HPDE6-E6E7 (cell line): ENCODE measurements around the gene GIMAP5.

Experiments
- DNase-seq: peaks from one replicate; pipeline ENCODE4 v3.0.0; 2011; ENCODE audit warnings: missing footprints; ENCODE audit errors: extremely low spot score

The GIMAP5 gene

DNA sequence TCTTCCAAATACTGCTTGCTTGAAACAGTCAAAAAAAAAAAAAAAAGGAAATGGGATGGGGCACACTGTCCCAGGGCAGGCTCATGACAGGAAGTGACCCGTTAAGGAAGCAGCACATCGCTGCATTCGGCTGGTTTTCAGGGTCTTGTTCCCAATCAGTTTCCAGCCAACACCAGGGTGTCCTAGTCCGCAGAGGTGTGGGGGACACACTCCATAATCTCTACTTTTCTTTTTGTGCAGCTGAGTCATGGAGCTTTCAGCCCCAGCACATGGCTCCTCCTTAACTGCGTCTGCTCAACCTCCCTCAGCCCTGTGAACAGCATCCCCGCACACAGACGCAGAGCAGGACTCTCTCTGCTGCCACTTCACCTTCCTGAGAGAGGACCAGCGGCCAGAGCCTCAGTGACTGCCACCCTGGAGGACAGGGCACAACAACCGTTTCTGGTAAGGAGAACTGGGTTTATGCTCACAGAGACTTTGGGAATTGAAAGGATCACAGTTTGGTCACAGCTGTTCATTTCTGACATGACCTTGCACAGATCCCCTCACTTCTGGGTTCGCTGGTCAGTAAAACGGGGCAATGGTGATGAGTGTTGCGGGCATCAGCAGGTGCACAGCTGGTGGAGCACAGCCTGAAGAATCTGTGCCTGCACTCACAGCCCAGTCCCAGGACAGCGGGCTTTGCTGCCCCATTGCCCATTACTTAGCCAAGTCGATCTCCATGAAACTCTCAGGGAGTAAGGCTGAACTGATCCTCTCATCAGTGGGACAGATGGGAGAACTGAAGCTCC, at the start of gene GIMAP5:
TSS of gene GIMAP5 (plus strand) at position 154 of the 791 bp plus-strand sequence. CDS start 3,467 bp downstream, outside the sequence.
- DNase-seq, result no peak

GRCh38 chr7:150688630-150689029, 48.6 kb upstream of the GIMAP5 start:
- DNase-seq, result no peak

GRCh38 chr7:150695654-150696053, 41.6 kb upstream of the GIMAP5 start:
- DNase-seq, result no peak

DNA sequence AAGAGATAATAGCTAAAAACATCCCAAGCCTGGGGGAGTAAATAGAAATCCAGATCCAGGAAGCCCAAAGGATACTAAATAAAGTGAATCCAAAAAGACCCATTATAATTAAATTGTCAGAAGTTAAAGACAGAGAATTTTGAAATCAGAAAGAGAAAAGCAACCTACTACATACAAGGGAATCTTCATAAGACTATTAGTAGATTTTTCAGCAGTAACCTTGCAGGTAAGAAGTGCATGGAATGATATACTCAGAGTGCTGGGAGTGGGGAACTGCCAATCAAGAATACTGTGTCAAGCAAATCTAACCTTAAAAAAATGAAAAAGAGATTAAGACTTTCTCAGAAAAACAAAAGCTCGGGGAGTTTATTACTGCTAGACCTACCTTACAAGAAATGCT, 34.0 kb upstream of the GIMAP5 start:
- DNase-seq, result no peak

DNA sequence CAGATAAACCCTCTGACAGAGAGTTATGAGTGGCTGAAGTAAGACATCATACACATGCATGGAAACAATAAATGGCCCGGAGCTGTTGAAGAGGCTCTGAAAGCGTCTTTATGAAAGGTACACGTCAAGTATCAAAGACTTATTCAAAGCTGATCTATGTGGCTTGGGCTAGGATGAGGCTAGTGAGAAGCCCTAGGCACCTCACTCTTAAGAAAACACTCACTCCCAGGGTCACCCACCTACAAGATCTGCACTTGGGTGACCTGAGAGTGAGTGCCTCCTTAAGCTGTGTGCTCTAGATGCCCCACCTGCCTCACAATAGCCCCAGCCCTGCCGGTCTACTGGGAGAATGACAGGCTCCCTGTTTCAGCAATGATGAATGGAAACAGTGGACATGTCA, 21.9 kb upstream of the GIMAP5 start:
- no peak for DNase-seq

GRCh38 chr7:150715738-150716137, 21.5 kb upstream of the GIMAP5 start:
- DNase-seq, result no peak

DNA sequence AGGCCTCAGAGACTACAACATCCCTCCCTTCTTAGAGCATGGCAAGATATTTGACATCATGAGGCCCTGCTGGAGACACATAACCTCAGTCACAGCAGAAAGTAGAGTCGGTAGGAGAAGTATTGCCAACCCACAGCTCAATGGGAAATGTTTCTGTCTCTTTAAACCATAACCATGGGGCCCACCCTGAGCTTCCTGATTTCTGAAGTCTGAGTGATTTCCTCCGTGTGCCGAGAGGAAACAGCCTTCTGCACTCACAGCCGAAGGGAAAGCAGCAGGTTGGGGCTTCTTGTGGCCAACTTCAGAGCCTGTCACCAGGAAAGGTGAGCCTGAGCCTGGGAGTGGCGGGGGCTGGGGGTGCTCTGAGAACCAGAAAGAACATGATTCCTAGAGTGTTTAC, 20.9 kb upstream of the GIMAP5 start, which contains the start of gene GIMAP1:
TSS of gene GIMAP1 (plus strand) at position 246 of the 400 bp plus-strand sequence. CDS start 2,435 bp downstream, outside the sequence.
- no peak for DNase-seq

- DNase-seq, result no peak
Measured at GRCh38 chr7:150716939-150717338, 20.3 kb upstream of the GIMAP5 start.

GRCh38 chr7:150717814-150718420, 19.3 kb upstream of the GIMAP5 start:
- no peak for DNase-seq

DNA sequence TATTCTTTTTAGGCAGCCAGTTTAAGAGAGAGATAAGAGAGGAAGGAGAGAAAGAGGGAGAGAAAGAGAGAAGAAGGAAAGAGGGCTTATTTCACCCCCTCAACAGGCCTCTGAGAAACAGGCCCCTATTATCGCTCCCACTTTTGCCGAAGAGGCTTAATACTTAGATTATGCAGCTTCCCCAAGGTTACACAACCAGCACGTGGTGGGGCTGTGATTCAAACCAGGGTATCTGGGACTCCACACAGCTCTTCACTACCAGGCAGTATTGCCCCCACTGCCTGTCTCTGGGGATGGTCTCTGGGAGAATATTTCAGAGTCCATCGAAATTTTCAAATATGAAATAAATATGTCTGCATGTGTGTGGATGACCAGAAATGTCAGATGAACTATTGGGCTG, 17.8 kb upstream of the GIMAP5 start:
- DNase-seq, result no peak

GRCh38 chr7:150719960-150720891, 17.0 kb upstream of the GIMAP5 start:
- DNase-seq, result no peak

GRCh38 chr7:150721970-150722373, 15.2 kb upstream of the GIMAP5 start:
- no peak for DNase-seq

- no peak for DNase-seq
Measured at GRCh38 chr7:150722431-150722931, 14.7 kb upstream of the GIMAP5 start.

DNA sequence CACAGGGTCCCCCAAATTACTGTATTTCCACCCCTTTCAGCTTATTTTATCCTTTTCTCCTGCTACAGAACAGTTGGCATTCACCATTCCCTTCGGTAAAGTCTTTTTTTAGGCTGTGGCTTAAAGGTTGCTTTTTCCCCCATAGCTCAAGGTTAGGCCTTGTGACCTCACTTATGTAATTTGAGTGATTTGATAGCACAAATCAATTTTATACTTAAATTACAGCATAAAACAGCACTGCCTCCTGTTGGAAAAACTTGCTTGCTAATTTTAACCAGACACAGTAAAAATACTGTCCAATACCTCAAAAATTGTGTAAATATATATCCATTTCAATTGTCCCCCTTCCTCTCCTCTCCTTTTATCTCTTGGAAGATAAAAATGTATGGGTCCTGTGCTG, 13.8 kb upstream of the GIMAP5 start:
- no peak for DNase-seq

GRCh38 chr7:150727381-150727780, 9.8 kb upstream of the GIMAP5 start:
- no peak for DNase-seq

DNA sequence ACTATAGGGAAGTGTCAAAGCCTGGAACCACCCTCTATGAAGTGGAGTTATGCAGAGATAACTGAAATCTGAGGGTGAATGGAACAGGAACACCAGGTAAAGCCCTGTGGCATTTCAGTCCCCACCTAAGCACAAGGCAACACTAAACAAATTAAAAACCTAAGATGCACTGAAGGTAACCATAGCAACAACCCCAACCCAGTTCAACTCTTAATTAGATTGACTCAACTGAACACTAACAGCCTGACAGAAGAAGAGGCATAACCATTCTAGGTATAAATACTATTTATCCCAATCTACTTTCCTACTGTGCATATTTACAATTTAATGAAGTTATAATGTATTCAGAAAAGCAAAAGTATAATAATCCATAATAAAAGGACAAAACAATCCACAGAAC, 9.2 kb upstream of the GIMAP5 start:
- no peak for DNase-seq

GRCh38 chr7:150728609-150729008, 8.6 kb upstream of the GIMAP5 start:
- no peak for DNase-seq

GRCh38 chr7:150731916-150732315, 5.3 kb upstream of the GIMAP5 start:
- DNase-seq, result no peak

DNA sequence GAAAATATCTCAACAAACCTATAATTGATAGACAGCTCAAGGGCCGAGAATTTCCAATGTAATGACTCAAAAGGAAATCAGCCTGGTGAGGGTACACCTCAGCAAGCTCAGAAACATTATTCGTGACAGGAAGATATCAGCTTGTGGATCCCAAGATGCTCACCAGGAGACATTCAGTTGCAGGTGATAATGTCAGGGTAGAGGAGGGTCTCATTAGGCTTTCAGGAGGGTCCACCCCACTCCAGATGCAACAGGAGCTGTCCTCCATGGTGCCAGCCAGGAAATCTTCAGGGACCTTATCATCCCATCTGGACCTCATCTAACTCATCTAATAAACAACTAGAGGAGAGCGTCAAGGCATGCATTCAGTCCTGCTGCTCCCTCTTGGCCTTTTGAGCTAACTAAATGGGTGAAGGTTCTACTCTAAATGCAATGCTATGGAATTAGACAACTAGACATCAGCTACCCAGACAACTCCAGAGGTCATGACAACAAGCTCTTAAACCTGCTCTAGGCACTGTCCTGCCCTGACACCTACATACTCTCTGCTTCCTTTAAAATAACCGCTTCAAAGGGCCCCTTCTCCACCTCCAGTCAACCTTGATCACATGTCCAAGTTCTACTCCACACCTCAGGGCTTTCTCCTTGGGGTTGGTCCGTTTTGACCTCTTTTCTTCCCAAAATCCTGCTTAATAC, 4.3 kb upstream of the GIMAP5 start:
- no peak for DNase-seq

GRCh38 chr7:150733482-150734095, 3.6 kb upstream of the GIMAP5 start:
- no peak for DNase-seq

- DNase-seq, result no peak
Measured at GRCh38 chr7:150734254-150734653, 3.0 kb upstream of the GIMAP5 start.
